SU-DHL-6 (cell line): Measurements from ENCODE around the gene C6orf89.

ENCODE experiments used
- EZH2phosphoT487 ChIP-seq: fragments of 200-600 bp; sonication (generic), shearing (Covaris generic); conservative IDR thresholded peaks from 2 replicates; pipeline ENCODE4 v1.6.1; 2018; ENCODE audit warnings: mild to moderate bottlenecking, antibody characterized with exemption, low read length, moderate library complexity, mixed read lengths
- TF ChIP-seq, protein P1 (sequence below): fragments of 200-600 bp; sonication (generic); IDR thresholded peaks from one replicate; pipeline ENCODE4 v1.5.1; 2017; ENCODE audit warnings: antibody characterized with exemption, mild to moderate bottlenecking, low read length, moderate library complexity; ENCODE audit not compliant: insufficient read depth, poor library complexity, severe bottlenecking

DNA sequence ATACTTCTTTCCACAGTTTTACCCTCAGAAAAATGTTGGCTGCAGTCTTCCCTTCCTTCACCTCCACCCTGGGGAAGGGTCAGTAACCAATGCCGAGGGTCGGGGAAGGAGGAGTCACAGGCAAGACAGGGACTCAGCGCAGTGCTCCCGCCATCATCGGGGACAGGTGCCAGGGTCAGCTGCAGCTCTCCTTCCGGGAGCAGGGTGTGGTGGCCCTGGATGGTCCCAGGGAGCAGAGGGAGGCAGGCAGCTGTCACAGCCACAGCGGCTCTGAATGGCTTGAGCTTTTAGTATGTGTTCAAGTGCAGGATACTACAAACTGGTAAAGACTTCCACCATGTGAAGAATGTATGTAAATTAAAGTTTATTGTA, 42.8 kb downstream of the C6orf89 start:
- TF ChIP-seq, protein P1, sequence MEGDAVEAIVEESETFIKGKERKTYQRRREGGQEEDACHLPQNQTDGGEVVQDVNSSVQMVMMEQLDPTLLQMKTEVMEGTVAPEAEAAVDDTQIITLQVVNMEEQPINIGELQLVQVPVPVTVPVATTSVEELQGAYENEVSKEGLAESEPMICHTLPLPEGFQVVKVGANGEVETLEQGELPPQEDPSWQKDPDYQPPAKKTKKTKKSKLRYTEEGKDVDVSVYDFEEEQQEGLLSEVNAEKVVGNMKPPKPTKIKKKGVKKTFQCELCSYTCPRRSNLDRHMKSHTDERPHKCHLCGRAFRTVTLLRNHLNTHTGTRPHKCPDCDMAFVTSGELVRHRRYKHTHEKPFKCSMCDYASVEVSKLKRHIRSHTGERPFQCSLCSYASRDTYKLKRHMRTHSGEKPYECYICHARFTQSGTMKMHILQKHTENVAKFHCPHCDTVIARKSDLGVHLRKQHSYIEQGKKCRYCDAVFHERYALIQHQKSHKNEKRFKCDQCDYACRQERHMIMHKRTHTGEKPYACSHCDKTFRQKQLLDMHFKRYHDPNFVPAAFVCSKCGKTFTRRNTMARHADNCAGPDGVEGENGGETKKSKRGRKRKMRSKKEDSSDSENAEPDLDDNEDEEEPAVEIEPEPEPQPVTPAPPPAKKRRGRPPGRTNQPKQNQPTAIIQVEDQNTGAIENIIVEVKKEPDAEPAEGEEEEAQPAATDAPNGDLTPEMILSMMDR = no peak
- no peak for TF ChIP-seq EZH2phosphoT487
